PC-3 (cell line): ENCODE data around the gene CCDC30.

Source experiments
- CTCF ChIP-seq: fragments of 300-600 bp; sonication (generic); conservative IDR thresholded peaks from 2 replicates; pipeline ENCODE4 v1.5.1; 2017; ENCODE audit warnings: antibody characterized with exemption, low read depth, mild to moderate bottlenecking, low read length
- EZH2phosphoT487 ChIP-seq: fragments of 300-600 bp; sonication (generic); IDR thresholded peaks from 2 replicates; pipeline ENCODE4 v1.6.1; 2018; ENCODE audit warnings: mild to moderate bottlenecking, antibody characterized with exemption, low read length, borderline replicate concordance

DNA sequence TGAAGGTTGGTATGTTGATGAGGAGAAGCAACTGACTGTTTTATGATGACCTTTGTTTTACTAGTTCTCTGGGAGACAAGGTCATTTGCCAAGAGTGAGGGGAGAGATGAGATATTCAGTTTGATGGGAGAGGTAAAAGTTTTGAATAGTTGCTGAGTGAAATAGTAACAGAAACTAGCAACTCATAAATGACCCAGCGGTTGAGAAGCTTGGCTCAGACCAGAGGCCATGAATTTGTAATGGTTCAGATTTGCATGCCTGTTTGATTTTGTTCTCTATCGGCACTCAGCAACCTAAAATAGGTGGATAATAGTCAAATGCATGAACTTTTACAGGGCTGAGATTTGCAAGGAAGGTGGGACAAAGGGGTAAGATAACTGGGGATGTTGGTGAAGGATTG, 6.6 kb downstream of the CCDC30 start:
- TF ChIP-seq CTCF (no peak), EZH2phosphoT487 (no peak)
